LNCaP clone FGC (cell line): ENCODE data around the gene USP49.

ENCODE experiments used
- DNase-seq: peaks from one replicate; pipeline ENCODE4 v3.0.0-alpha.2; 2011; ENCODE audit warnings: low read depth
- H3K4me3 ChIP-seq: 2 replicates; pipeline ENCODE4 v1.5.1; 2011; ENCODE audit warnings: mild to moderate bottlenecking, low read depth, low read length, control low read depth
- TF ChIP-seq, protein P1 (sequence below): IDR thresholded peaks from 2 replicates; pipeline ENCODE4 v1.5.1; 2012; ENCODE audit warnings: mild to moderate bottlenecking; ENCODE audit not compliant: control insufficient read depth, insufficient read depth; ENCODE audit errors: extremely low read depth

Gene USP49

DNA sequence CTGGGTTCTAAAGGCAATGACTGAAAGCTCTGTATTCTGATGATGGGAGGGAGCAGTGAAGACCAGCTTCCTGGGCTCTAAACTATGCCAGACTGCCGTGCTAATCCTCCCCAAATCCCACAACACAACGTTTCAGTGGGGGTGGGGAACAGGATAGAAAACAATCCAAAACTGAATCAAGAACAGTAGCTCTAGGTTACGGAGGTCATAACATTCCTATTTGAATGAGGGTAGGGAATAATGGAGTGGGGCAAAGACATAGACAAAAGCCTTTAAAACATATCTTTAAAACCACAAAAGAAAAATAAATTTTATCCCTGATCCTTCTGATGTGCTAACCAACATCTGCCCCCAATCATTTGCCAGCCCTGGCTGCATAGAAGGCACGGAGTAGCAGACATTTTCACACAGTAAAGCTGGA, 7.8 kb downstream of the USP49 start:
- no peak for DNase-seq
- TF ChIP-seq, protein P1, sequence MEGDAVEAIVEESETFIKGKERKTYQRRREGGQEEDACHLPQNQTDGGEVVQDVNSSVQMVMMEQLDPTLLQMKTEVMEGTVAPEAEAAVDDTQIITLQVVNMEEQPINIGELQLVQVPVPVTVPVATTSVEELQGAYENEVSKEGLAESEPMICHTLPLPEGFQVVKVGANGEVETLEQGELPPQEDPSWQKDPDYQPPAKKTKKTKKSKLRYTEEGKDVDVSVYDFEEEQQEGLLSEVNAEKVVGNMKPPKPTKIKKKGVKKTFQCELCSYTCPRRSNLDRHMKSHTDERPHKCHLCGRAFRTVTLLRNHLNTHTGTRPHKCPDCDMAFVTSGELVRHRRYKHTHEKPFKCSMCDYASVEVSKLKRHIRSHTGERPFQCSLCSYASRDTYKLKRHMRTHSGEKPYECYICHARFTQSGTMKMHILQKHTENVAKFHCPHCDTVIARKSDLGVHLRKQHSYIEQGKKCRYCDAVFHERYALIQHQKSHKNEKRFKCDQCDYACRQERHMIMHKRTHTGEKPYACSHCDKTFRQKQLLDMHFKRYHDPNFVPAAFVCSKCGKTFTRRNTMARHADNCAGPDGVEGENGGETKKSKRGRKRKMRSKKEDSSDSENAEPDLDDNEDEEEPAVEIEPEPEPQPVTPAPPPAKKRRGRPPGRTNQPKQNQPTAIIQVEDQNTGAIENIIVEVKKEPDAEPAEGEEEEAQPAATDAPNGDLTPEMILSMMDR: no peak
- H3K4me3 ChIP-seq: no peak overlapping the region

DNA sequence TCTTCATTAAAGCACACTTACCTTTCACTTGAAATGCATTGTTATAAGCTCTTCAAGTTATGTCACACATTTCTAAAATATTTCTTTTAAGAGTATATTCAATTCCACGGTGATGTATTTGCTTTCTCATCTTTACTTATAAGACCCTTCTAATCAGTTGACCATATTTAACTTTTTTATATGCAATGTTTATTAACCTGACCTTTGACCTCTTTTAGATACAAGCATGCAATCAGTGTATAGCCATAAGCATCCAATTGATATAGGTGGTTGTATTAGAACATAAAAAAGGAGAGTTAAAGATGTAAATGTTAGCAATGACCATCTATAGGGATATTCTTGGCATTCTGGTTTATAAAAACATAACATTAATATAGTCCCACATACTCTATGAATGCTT, 9.2 kb downstream of the USP49 start:
- TF ChIP-seq, protein P1: no peak
- DNase-seq: no peak
- H3K4me3 ChIP-seq: no peak overlapping the region

DNA sequence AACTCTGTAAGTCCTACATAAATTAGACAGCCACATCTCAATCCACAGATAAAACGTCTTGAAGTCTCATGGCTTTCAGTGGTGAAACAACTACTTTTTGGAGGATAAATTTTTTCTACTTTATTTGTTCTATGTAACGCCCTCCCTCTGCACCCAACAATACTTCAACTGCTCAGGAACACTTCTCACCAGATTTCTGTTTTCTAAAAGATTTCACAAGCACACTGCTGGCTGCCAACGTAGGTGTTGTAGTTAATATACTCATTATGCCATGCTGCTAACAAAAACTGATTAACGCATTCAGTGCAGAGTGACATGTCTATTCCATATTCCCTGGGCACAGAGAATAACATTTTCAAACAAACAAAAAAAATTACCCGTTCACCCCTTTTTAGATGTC, 10.2 kb downstream of the USP49 start:
- no peak for DNase-seq
- H3K4me3 ChIP-seq: no peak overlapping the region
- TF ChIP-seq, protein P1: no peak

DNA sequence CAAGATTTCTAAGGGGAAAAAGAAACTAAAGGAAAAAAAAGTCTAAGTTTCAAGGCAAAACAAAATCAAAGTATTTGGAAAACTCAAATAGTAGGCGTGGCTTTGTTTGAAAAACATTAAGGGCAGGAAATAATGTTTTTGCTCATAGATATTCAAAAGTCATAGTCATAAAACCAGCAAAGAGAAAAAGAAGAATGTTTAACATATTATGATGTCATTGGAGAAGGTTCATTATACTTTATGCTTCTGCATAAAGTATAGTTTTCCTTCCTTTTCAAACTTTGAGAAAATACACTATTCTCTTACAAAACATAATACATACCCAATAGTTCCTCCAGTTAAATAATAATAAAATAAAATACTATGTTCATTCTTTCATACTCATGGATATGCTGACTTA, 13.7 kb downstream of the USP49 start:
- no peak for DNase-seq
- TF ChIP-seq, protein P1: no peak
- no peak overlapping the region for H3K4me3 ChIP-seq

DNA sequence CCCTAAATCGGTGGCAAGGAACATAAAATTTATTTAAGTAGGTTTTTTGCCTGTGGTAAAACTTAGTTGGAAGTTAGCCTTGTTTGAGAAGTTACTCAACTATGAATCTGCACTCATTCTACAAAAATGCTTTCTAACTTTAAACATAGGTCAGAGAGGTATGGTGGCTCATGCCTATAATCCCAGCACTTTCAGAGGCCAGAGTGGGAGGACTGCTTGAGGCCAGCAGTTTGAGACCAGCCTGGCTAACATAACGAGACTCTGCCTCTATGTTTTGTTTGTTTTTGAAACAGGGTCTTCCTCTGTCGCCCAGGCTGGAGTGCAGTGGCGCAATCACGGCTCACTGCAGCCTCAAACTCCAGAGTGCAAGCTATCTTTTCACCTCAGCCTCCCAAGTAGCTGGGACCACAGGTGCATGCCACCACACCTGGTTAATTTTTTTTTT, 16.2 kb downstream of the USP49 start:
- DNase-seq: no peak
- H3K4me3 ChIP-seq: no peak overlapping the region
- TF ChIP-seq, protein P1: no peak

DNA sequence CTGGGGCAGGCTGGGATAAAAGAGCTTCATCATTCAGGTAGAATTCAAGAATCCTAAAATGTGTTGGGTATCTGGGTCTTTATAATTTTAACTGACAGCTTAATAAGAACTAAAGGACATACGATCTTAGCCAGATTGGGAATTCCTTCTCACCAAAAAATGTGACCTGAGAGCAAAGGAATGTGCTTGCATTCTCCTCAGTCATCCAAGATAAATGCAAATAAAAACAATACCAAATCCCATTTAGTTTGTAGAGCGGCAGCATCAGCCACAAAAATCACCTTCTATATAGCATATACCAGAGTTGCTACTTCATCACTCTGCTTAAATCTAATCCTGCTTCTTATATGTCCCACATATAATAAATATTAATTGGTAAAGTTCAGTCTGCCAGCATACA, 16.9 kb downstream of the USP49 start:
- no peak overlapping the region for H3K4me3 ChIP-seq
- DNase-seq: no peak
- TF ChIP-seq, protein P1: no peak

DNA sequence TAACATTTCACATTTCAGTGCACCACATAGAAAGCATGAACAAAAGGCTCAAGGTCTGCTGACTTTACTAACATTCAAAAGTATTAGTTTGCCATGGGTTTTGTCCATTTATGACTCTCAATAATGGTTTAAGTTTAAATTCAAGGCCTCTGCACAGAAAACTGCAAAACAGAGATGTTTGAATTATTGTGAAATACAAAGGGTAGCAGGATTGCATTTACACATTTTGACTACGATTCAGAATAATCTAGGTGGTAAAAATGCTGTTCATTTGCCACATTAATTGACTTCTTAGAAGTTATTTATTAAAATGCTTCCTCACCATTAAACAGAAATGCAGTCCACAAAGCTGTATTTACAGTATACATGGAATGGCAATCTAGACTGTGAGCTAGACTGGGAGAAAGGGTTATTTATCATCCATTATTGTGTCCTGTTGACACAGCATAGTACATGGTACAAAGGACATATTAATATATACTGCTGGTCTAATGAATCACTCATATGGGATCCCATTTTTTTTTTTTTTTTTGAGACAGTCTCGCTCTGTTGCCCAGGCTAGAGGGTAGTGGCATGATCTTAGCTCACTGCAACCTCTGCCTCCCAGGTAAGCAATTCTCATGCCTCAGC, 18.0 kb downstream of the USP49 start:
- no peak for DNase-seq
- H3K4me3 ChIP-seq: no peak overlapping the region
- TF ChIP-seq, protein P1: no peak
